Measurements from ENCODE around the gene RSRC1. TPM values are rescaled to one million over a fixed set of nuclear protein-coding genes. Genes with fewer than 3 reads are reported as not detected.

RSRC1 gene
- total and polyA plus RNA-seq, 10 donors, result 7.2 to 56.5 (median 33.1) TPM

DNA sequence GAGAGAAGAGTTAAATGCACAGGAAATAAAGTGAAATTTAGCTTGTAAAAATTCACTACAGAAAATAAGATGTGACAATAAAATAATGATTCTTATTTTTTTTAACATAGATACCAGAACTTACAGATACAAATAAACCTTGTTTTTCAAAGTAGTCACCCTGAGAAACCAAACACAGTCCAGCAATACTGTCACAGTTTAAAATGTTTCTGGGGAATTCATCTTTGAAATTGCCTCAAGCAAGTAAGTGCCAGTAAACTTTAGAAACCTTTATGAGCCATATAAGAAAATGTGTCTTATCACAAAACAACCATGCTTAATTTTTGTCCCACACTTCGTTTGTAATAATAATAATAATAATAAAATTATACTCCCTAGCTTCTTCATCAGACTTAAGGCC is 23.5 kb upstream of the RSRC1 start:
- Histone ChIP-seq H3K27me3 (replicated peaks in 1 of 7) (peaks cover 0 to 72% (median 10%) of the 10 kb centered on the region in 7 donors), H3K36me3 (no peaks in the 10 kb centered on the region), H3K9me3 (no peaks in the 10 kb centered on the region), H3K27ac (no peak overlapping the region), H3K4me3 (no peak overlapping the region), H3K4me1 (no peaks in the 10 kb centered on the region)
- no peak for TF ChIP-seq POLR2A (IDR thresholded peaks at IDR 0.05)
- TF ChIP-seq, protein P1, sequence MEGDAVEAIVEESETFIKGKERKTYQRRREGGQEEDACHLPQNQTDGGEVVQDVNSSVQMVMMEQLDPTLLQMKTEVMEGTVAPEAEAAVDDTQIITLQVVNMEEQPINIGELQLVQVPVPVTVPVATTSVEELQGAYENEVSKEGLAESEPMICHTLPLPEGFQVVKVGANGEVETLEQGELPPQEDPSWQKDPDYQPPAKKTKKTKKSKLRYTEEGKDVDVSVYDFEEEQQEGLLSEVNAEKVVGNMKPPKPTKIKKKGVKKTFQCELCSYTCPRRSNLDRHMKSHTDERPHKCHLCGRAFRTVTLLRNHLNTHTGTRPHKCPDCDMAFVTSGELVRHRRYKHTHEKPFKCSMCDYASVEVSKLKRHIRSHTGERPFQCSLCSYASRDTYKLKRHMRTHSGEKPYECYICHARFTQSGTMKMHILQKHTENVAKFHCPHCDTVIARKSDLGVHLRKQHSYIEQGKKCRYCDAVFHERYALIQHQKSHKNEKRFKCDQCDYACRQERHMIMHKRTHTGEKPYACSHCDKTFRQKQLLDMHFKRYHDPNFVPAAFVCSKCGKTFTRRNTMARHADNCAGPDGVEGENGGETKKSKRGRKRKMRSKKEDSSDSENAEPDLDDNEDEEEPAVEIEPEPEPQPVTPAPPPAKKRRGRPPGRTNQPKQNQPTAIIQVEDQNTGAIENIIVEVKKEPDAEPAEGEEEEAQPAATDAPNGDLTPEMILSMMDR (IDR thresholded peaks at IDR 0.05 in 8 of 11, conservative IDR thresholded peaks at IDR 0.05 in 3 of 11), result no peak
- TF ChIP-seq POLR2AphosphoS5 (IDR thresholded peaks at IDR 0.05), result no peak
- WGBS, 5 donors, result 24 to 35% (median 28%) methylated on average over 1 of the region's 1 CpG
- DNase-seq, result no peak
- intact Hi-C loops (cut with DNase I; ENCODE audit: low total_unique reads), result no loop called here

DNA sequence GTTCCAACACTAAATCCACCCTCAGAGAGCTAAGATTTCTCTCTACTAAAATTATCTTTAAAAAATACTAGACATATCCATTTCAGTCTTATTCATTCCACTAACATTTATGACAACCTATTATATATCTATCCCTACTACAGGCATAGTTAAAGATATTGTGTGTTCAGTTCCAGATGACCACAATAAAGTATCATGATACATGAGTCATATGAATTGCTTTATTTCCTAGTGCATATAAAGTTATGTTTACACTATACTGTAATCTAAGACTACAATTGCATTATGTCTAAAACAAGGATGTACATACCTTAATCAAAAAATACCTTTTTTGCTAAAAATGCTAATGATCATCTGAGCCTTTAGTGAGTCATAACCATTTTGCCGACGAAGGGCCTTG is 23.1 kb upstream of the RSRC1 start:
- WGBS, 5 donors, result 88 to 97% (median 93%) methylated on average over 2 of the region's 2 CpGs
- Histone ChIP-seq H3K27ac (no peak overlapping the region), H3K27me3 (replicated peaks in 1 of 7) (peaks cover 0 to 75% (median 14%) of the 10 kb centered on the region in 7 donors), H3K9me3 (no peaks in the 10 kb centered on the region), H3K36me3 (no peaks in the 10 kb centered on the region), H3K4me1 (no peaks in the 10 kb centered on the region), H3K4me3 (no peak overlapping the region)
- intact Hi-C loops (cut with DNase I; ENCODE audit: low total_unique reads), result no loop called here
- TF ChIP-seq POLR2A (IDR thresholded peaks at IDR 0.05), result no peak
- no peak for TF ChIP-seq POLR2AphosphoS5 (IDR thresholded peaks at IDR 0.05)
- TF ChIP-seq, protein P1 (IDR thresholded peaks at IDR 0.05 in 8 of 11, conservative IDR thresholded peaks at IDR 0.05 in 3 of 11), result no peak
- no peak for DNase-seq

DNA sequence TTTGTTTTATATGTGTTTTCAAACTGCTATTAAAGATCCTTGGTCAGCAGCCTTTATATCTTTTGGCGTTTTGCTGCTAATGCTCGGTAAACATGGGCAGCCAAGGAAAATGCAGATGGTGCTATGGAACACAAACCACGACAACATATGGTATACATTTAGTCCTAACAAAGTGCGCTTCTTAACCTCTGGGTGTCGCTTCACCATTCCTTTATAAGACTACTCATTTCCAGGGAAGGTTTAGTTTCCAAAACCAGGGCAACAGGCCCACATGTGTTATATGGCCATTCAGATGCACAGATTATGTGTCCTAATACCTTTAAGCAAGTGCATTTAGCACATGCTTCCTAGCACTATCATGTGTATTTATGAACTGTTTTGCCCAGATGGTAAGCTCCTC is 18.4 kb upstream of the RSRC1 start:
- Histone ChIP-seq H3K27ac (no peak overlapping the region), H3K27me3 (replicated peaks in 1 of 7) (peaks cover 15 to 98% (median 58%) of the 10 kb centered on the region in 7 donors), H3K4me1 (peaks cover 0 to 18% (median 6%) of the 10 kb centered on the region in 6 donors), H3K4me3 (no peak overlapping the region), H3K9me3 (peaks cover 0 to 15% (median 0%) of the 10 kb centered on the region in 8 donors), H3K36me3 (no peaks in the 10 kb centered on the region)
- no peak for DNase-seq
- TF ChIP-seq, protein P1 (IDR thresholded peaks at IDR 0.05 in 8 of 11, conservative IDR thresholded peaks at IDR 0.05 in 3 of 11), result no peak
- no peak for TF ChIP-seq POLR2AphosphoS5 (IDR thresholded peaks at IDR 0.05)
- TF ChIP-seq POLR2A (IDR thresholded peaks at IDR 0.05), result no peak
- intact Hi-C loops (cut with DNase I; ENCODE audit: low total_unique reads), result no loop called here
- WGBS, 5 donors, result 18 to 37% (median 33%) methylated on average over 5 of the region's 5 CpGs

DNA sequence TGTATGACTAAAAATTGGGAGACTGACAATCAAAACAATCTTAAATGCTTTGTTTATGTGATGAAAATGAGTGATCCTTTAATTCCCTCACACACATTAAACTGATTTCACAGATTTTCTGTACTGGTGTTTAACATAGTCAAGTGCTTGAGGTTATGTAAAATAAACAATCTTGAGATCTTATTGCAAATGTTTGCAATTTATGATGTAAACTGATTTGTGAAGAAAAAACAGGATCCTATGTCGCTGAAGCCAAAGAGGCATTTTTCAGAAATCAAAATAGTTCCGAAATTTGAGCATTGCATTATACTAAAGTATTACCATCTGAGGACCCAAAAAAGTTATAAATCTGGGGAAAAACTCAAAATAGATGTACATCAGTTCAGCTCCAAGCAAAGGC is 16.4 kb upstream of the RSRC1 start:
- peaks cover 9 to 35% (median 22%) of the 10 kb centered on the region in 6 donors for H3K4me1 ChIP-seq
- DNase-seq, result no peak
- intact Hi-C loops (cut with DNase I; ENCODE audit: low total_unique reads), result no loop called here
- TF ChIP-seq, protein P1 (IDR thresholded peaks at IDR 0.05 in 8 of 11, conservative IDR thresholded peaks at IDR 0.05 in 3 of 11), result no peak
- TF ChIP-seq POLR2AphosphoS5 (IDR thresholded peaks at IDR 0.05), result no peak
- no peak for TF ChIP-seq POLR2A (IDR thresholded peaks at IDR 0.05)
- no peaks in the 10 kb centered on the region for H3K36me3 ChIP-seq
- H3K4me3 ChIP-seq, result no peak overlapping the region
- peaks cover 15 to 99% (median 69%) of the 10 kb centered on the region in 7 donors for H3K27me3 ChIP-seq (replicated peaks in 1 of 7)
- no peak overlapping the region for H3K27ac ChIP-seq
- 65 to 88% (median 78%) methylated on average over 2 of the region's 2 CpGs for WGBS, 5 donors
- peaks cover 0 to 15% (median 0%) of the 10 kb centered on the region in 8 donors for H3K9me3 ChIP-seq

Data from spleen (tissue), 11 donors.